Panc1 (cell line): ENCODE data around the gene TMCO1.

Source experiments
- CTCF ChIP-seq: fragments of 450-650 bp; IDR thresholded peaks from 2 replicates; pipeline ENCODE4 v1.5.1; 2017; ENCODE audit warnings: mild to moderate bottlenecking
- POLR2AphosphoS5 ChIP-seq: IDR thresholded peaks from 2 replicates; pipeline ENCODE4 v1.6.1; 2012; ENCODE audit warnings: mild to moderate bottlenecking, low read depth, low read length, moderate library complexity
- SIN3A ChIP-seq: IDR thresholded peaks from 2 replicates; pipeline ENCODE4 v1.6.1; 2012; ENCODE audit warnings: low read depth, mild to moderate bottlenecking, low read length, moderate library complexity, borderline replicate concordance; ENCODE audit not compliant: insufficient read depth
- TCF7L2 ChIP-seq: IDR thresholded peaks from 2 replicates; pipeline ENCODE4 v1.6.1; 2011; ENCODE audit warnings: mild to moderate bottlenecking, low read depth, low read length, inconsistent platforms
- TF ChIP-seq, protein P1 (sequence below), 2 experiments: IDR thresholded peaks; 2 replicates each; pipeline ENCODE4 v1.6.1; 2011 to 2012; ENCODE audit warnings: low read depth in 2 of 2, control low read depth in 1 of 2, low read length in 1 of 2, mild to moderate bottlenecking in 1 of 2, moderate library complexity in 1 of 2; ENCODE audit not compliant: insufficient read depth in 1 of 2

DNA sequence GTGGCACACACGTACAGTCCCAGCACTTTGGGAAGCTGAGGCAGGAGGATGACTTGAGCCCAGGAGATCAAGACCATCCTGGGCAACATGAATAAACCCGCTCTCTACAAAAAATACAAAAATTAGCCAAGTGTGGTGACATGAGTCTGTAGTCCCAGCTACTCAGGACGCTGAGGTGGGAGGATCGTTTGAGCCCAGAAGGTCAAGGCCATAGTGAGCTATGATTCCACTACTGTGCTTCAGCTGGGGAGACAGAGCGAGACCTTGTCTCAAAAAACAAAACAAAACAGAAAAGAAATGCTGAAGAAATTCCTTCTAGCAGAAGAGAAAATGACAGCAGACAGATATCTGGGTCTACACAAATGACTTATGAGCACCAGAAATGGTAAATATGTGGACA, 80.6 kb downstream of the TMCO1 start:
- TF ChIP-seq CTCF (no peak), SIN3A (no peak), POLR2AphosphoS5 (no peak), TCF7L2 (no peak)
- TF ChIP-seq, protein P1, sequence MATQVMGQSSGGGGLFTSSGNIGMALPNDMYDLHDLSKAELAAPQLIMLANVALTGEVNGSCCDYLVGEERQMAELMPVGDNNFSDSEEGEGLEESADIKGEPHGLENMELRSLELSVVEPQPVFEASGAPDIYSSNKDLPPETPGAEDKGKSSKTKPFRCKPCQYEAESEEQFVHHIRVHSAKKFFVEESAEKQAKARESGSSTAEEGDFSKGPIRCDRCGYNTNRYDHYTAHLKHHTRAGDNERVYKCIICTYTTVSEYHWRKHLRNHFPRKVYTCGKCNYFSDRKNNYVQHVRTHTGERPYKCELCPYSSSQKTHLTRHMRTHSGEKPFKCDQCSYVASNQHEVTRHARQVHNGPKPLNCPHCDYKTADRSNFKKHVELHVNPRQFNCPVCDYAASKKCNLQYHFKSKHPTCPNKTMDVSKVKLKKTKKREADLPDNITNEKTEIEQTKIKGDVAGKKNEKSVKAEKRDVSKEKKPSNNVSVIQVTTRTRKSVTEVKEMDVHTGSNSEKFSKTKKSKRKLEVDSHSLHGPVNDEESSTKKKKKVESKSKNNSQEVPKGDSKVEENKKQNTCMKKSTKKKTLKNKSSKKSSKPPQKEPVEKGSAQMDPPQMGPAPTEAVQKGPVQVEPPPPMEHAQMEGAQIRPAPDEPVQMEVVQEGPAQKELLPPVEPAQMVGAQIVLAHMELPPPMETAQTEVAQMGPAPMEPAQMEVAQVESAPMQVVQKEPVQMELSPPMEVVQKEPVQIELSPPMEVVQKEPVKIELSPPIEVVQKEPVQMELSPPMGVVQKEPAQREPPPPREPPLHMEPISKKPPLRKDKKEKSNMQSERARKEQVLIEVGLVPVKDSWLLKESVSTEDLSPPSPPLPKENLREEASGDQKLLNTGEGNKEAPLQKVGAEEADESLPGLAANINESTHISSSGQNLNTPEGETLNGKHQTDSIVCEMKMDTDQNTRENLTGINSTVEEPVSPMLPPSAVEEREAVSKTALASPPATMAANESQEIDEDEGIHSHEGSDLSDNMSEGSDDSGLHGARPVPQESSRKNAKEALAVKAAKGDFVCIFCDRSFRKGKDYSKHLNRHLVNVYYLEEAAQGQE (IDR thresholded peaks at IDR 0.05; ENCODE audit: insufficient read depth in 1 of 2, low read depth in 2 of 2, low read length in 1 of 2) = no peak
